ENCODE data around the gene PTDSS2.
A peak's percentile ranks its signal among the peaks of the same experiment; 100 is the strongest.

Gene PTDSS2

DNA sequence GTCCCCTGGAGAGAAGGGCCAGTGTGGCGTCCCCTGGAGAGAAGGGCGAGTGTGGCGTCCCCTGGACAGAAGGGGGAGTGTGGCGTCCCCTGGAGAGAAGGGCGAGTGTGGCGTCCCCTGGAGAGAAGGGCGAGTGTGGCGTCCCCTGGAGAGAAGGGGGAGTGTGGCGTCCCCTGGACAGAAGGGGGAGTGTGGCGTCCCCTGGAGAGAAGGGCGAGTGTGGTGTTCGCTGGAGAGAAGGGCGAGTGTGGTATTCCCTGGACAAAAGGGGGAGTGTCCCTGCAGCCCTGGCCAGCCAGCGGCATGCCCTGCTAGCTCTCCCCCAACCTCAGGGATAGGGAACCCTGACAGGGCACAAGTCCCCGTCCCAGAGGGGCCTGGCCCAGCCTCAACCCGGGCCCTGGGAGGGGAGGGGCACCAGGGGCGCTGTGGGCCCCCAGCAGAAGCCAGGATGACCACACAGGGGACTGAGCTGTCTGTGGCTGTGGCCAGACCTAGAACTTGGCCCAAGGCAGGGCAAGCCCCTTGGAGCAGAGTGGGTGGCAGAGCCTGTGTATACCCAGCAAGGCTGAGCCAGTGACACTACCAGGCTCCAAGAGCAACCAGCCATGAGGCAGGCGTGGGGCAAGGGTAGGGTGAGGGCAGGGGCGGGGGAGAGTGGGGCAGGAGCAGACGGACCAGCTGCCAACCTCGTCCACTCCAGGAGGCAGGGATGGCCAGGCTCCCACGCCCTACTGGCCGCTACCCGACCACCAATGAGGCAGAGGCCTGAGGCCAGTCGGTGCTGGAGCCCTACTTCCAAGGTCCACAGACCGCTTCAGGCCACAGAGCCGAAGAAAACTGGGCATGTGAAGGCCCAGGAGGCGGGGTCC, 81.1 kb downstream of the PTDSS2 start:
- DNase-seq (ENCODE audit: low spot score), result no peak

DNA sequence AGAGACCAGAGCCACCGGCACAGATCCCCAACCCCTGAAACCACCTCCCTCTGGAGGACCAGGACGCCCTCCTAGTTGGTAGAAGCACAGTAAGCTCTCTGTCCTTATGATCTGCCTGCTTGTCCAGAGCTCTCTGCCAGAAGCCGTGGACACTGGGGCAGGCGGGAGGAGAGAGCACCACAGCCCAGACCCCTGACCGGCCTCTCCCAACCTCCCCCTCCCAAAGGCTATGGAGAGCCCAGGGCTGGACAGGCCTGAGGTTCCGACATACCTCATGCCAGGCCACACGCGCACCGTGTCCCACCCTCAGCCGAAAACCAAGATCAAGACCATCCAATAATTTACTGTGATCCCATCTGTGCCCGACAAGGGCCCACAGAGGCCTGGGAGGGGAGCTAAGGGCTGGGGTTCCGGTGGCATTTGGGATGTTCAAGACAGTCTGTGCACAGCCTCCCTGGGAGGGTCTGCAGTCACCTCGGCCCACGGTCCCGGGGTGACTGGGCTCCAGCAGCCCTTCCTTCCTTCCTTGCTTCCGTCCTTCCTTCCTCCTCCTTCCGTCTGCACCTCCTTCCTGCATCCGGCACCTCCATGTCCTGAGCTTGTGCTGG, 81.9 kb downstream of the PTDSS2 start:
- DNase-seq (ENCODE audit: low spot score), result no peak

DNA sequence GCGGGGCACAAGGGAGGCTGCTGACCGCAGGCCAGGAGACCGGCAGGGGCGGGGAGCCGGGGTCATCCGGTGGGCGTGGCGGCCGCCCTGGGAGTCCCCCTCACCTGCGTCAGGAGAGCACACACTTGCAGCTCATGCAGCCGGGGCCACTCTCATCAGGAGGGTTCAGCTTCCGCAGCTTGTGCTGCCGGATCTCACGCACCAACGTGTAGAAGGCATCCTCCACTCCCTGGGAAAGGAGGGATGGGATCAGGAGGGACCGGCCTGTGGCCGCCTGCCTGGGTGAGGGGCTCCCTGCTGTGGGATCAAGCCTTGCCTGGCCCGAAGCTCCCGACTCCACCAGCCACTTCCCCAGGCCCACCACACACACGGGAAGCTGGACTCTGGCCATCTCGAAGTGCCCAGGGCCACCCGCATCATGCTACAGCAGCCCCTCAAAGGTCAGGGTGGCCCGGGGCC, 82.5 kb downstream of the PTDSS2 start:
- no peak for DNase-seq (ENCODE audit: low spot score)

DNA sequence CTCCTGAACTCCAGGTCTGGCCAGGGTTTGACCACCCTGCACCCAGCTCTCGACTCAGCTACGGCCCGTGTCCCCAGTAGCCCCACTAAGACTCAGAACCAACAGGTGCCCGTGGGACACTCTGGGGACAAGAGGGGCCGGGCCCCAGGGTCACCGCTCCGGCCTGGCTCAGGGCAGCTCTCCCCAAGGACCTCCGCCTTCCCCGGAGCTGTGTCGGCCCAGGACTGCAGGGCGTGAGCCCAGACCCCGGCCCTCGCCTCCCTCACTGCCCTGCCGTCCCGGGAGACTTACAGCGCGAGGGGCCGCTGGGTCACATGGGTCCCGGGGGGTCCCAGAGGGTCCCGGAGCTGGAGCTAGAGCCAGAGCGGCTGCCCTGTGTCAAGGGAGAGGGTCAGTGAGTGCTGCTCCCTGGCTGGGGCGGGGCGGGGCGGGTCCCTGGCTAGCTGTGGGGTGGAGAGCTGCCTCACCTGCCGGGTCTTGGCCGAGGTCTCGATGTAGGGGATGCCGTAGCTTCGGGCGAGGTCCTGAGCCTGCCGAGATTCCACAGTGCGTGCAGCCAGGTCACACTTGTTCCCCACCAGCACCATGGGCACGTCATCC, 83.0 kb downstream of the PTDSS2 start:
- DNase-seq (ENCODE audit: low spot score), result no peak

- DNase-seq (ENCODE audit: low spot score), result no peak
These were observed 83.7 kb downstream of the PTDSS2 start for GRCh38 chr11:533586-534395.

DNA sequence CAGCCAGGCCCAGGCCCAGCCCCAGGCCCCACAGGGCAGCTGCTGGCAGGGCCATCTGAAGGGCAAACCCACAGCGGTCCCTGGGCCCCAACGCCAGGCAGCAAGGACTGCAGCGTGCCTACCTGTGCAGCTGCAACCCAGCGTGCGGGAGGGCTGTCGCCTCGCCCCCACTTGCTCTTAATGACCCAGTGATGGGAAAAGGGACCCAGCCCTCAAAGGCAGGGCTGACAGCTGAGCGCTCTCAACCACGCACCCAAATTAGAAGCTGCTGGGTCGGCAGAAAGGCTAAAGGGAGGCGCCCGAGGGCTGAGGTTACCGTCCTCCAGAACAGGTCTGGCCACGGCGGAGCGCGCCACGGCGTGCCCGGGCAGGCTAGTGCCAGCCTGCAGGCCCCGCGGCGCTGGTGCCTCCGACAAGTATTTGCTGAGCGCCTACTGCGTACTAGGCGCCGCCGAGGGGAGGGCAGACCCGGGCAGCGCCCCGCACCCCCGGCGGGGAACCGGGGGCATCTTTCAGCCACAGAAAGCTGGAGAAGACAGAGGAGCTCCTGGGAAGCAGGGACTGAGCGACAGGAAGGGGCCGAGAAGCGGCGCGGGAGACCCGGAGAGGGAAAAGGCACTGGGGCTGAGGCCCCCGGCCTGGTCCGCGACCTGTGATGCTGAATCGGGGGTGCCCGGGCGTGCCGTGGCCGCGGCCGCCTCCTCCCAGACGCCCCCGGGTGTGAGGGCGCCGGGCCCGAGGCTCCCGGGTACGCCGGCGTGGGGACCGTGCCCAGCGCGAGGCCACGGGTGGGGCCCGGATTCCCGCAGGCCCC, 84.5 kb downstream of the PTDSS2 start:
- peak; percentile 35 for DNase-seq (ENCODE audit: low spot score)

GRCh38 chr11:535210-535518, 85.1 kb downstream of the PTDSS2 start:
- no peak for DNase-seq (ENCODE audit: low spot score)

DNA sequence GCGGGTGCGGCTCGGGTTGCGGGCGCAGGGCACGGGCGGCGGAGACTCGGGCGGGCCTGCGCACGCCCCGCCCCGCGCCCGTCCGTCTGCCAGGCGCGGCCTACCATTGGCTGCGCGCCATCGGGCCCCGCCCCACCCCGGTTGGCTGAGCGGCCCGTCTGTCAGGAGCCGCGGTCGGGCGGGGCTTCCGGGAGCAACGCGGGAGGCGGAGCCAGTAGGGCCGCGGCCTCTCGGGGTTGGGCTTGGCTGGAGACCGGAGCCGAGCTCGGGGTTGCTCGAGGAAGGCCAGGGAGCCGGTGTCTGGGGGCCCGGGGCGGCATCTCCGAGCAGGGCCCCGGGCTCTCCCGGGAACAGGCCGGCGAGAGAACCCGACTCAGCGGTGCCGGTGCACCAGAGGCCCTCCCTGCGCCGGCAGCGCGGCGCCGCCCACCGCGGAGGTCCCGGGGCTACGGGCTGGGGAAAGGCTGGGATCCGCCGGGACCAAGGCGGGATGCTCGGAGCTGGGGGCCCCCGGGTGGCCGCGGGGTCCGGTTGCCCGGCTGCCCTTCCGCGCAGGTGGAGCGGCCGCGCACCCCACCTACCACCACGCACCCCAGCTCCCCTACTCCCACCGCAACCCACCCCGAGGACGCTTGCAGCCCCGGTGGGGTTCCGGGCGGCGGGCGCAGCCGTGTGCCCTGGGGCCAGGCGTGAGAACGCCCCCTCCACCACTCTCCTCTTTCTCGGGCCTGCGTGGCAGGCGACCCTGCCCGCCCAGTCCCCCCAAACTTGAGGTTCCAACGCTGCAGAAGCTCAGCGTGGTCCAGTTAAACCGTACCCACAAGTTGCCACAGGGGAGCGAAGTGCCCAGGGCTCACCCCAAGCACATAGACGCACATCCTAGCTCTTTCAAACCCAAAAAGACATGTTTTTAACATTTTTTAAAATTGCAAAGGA, 85.7 kb downstream of the PTDSS2 start, which contains the start of gene HRAS:
TSS of gene HRAS (minus strand) at position 58 of the 936 bp plus-strand sequence.
- DNase-seq (ENCODE audit: low spot score), result peak; percentile 100

GRCh38 chr11:536841-537621, 87.0 kb downstream of the PTDSS2 start, which contains the start of gene LRRC56:
TSS of gene LRRC56 (plus strand) at chr11:537527. CDS start at chr11:540685, 3,158 bp downstream.
- DNase-seq (ENCODE audit: low spot score), result peak; percentile 90

- DNase-seq (ENCODE audit: low spot score), result no peak
These were observed 87.7 kb downstream of the PTDSS2 start for GRCh38 chr11:537622-538430.

DNA sequence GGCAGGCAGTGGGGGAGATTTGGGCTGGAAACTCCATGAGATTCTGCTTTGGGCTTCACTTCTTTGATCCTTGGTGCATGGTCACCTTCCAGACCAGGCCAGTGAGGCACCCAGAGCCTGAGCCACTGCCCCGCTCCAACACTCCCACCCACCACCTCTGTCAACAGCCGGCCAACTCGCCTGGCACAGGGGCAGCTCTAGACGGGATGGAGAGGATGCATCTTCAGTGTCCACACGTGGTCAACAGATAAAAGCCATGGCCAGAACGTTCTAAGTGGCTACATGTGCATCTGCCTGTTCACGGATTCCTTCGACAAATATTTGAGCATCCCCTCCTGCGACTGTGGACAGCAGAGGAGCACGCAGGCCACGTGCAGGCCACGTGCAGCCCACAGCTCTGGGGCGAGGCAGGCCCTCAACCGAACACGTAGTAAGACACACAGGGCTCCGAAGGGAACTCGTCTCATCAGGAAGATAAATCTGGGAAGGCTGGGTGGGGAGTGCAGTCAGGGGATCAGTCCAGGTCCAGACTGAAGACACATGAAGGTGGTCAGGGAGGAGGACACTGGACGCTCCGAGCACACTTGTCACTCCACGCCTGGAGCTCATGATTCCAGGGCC, 88.5 kb downstream of the PTDSS2 start:
- DNase-seq (ENCODE audit: low spot score), result no peak

DNA sequence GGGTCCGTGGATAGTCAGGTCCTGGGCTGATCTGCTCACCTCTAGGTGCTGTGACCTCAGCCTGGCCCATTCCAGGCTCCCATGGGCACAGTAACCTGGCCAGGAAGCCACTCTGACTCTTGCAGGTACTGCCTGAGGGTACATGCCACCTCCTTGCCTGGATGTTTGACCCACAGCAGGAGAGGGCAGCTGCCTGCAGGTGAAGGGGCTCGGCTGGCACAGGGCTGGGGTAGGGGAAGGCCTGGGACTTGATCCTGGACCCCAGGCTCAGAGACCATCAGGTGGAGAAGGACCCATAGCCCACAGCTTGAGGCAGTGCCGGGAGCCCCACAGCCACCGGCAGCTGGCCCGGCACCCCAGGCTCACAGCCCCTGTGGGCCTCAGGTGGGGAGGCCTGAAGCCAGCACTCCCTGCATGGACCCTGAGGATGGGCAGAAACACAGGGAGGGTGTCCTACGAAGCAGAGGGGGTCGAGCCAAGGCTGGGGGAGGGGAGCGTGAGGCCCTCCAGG, 89.9 kb downstream of the PTDSS2 start:
- DNase-seq (ENCODE audit: low spot score), result no peak

Data from AG20443 (cell line).